ENCODE results near the gene RNF149.
"Not testable (repeated sequence)": the region's sequence is repeated elsewhere in the genome, so short reads cannot be mapped to it uniquely, and the experiment has no call there.

The RNF149 gene

GRCh38 chr2:101332885-101333766, 24.6 kb upstream of the RNF149 start:
- no peak for DNase-seq

- DNase-seq, result no peak
Measured at GRCh38 chr2:101331202-101331601, 22.7 kb upstream of the RNF149 start.

DNA sequence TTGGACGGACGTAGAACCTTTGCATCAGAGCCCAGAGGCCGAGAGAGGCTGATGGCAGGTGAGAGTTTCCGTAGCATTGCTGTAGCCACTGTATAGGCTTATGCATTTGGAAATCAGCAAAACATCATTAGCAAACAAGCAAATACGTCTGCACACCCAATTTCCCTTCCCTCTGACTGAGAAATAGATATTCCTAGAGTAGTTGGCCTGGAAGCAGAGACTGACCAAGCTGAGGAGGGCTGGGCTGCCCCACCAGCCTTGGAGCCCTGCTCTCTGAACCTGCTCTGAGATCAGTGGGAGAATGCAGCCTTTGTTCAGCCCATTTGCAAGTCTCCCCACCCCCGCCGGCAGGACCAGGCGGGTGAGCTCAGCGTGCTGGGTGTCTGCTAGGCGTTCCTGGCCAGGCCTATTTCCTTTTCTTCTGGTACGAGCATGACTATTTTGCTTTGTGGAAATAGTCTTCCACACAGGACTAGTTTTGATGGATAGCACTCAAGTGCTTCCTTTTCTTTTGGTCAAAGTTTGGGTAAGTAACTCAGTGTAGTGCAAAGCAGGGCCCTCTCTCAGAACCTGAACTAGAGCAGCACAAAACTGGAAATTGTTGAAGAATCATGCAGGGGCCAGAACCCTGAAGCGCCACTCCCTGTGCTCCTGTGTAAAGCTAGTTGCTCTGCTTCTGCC, 21.9 kb upstream of the RNF149 start:
- DNase-seq, result peak in 43 of 56 donors; percentile 14 to 81 (median 52)

DNA sequence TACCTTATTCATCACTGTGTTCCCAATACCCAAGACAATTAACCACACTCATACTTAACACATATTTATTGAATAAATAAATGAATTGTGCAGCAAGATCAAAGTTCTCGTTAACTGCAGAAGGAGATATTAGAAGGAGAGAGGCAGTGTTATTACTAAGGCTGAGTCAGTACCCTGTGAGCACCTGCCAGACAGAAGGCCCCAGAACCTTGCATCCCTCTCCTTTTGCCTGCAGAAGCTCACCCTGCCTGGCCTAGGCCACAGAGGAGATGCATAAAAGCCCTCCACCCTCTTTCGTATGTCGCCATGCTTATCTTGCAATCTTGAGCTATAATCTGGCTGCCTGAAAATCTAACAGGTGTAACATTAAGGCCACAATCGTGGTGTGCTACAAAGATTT, 20.5 kb upstream of the RNF149 start:
- no peak for DNase-seq

DNA sequence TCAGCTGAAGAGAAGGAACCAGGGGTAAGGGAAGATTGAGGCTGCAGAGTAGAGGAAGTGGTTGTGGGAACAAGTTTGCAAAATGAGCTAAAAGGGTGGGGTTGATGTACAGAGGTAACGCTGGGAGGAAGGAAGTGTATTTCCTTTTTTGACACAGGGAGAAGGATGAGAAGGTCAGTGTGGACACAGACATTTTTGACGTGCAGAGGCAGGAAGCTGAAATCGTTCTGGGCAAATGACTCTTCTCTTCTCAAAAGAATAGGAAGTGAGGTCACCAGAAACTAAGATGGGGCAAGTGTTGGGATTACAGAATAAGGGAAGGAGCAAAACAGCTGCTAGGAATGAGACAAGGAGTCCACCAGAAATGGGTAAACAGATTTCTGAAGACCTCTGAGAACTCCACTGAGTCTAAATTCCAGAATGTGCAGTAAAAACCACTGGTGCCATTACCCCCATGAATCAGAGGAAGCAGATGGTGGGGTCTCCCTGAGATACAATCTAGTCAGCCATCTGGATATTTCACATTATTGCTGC, 20.0 kb upstream of the RNF149 start:
- DNase-seq, result peak in 2 of 56 donors; percentile 17 to 36

- DNase-seq, result no peak
Measured at GRCh38 chr2:101327863-101328394, 19.4 kb upstream of the RNF149 start.

DNA sequence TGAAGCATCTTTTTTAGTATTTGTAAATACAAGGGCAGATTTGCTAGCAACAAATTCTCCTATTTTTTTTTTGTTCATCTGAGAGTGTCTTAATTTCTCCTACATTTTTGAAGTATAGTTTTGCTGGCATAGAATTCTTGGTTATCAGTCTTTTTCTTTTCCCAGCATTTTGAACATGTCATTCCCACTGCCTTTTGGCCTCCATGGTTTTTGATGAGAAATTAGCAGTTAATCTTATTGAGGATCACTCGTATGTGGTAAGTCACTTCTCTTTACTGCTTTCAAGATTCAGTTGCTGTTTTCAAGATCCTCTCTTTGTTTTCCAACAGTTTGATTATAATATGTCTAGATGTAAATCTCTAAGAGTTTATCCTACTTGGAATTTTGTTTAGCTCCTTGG, 16.9 kb upstream of the RNF149 start:
- no peak for DNase-seq

DNA sequence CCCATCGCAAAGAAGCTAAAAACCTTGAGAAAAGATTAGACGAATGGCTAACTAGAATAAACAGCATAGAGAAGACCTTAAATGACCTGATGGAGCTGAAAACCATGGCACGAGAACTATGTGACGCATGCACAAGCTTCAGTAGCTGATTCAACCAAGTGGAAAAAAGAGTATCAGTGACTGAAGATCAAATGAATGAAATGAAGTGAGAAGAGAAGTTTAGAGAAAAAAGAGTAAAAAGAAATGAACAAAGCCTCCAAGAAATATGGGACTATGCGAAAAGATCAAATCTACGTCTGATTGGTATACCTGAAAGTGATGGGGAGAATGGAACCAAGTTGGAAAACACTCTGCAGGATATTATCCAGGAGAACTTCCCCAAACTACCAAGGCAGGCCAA, 8.1 kb upstream of the RNF149 start:
- DNase-seq, result not testable (repeated sequence)

DNA sequence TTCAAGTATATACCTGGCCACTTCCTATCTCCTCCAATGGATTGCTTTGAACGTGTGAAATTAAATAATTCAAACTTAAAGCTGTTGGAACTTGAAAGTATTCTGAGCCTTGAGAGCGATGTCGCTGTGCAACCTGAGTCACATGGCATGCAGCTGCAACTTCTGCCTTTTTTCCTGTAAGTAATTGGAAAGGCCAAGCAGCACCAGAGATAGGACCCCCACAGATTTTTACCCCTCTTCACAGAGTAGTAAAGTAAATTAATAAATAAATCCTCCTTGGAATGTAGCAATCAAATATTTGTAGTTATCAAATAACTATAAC, 3.2 kb upstream of the RNF149 start:
- DNase-seq, result no peak

- DNase-seq, result no peak
Measured at GRCh38 chr2:101310834-101311695, 2.6 kb upstream of the RNF149 start.

DNA sequence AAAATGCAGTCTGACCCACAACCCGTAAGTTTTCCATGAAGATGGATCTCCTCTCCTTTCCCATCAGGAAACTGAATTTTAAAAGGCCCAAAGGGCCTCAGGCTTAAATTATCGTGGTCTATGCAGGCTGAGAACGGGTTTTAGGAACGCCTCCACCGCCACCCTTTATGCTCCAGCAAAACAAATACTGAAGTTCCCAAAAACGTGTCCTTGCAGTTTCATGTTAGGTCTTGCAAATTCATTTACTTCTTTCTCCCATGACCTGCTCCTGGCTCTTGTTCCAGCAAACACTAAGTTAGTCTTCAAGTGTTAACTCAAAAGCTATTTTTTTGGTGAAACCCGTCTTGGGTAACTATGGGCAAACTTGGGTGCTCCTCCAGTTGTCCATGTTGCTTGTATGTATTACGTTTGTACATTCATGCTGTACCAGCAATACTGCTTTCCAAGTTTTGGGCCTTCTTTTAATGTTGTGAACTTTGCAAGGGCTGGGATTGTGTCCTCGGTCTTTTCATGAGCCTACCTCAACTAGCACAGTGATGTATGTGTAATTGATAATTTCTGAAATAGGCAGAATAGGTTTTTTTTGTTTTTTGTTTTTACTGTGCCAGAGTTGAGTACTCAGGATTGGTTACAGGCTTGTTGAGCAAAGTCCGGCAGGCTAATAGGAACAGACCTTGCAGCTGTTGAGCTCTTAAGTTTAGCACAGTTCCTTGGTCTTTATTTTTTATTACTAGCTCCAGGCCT, 1.8 kb upstream of the RNF149 start:
- DNase-seq, result no peak

GRCh38 chr2:101307950-101308431, 510 bp downstream of the RNF149 start:
- DNase-seq, result peak in 3 of 56 donors; percentile 35 to 59 (median 57)

- DNase-seq, result no peak
Measured at GRCh38 chr2:101307503-101307902, 998 bp downstream of the RNF149 start.

- no peak for DNase-seq
Measured at GRCh38 chr2:101306410-101306809, 2.1 kb downstream of the RNF149 start.

GRCh38 chr2:101305492-101306078, 2.9 kb downstream of the RNF149 start:
- no peak for DNase-seq

DNA sequence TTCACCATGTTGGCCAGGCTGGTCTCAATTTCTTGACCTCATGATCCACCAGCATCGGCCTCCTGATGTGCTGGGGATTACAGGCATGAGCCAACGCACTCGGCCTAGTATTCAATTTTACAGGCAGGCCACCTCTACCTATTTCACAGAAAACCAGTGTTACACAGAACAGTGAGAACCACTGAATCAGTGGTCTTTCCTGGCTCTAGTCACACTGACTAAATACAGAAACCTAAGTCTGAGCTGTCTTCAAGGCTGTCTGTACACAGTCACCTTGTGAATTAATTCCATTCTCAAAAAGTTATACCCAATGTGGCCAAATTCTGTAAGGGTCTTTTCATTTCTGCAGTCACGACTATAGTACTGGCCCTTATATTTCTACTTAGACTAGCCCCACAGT, 3.5 kb downstream of the RNF149 start:
- no peak for DNase-seq

GRCh38 chr2:101303688-101304087, 4.8 kb downstream of the RNF149 start:
- DNase-seq, result no peak

DNA sequence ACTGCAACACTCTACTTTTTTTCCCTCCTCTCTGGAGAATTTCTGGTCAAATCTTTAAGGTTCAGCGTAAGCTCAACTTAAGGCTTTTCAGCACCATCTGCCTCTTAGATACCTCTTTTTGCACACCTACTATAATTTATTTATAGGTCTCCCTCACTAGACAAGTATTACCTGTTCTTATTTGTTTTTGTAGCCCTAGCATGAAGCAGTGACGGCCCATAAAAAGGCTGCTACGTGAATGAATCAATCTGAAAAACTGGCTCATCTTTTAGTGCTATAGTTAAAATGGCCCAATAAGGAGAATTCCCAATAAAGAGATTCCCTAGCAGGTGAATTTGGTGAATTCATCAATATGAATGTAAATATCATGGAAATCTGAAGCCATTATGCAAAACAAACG, 6.5 kb downstream of the RNF149 start:
- no peak for DNase-seq

GRCh38 chr2:101300836-101301235, 7.7 kb downstream of the RNF149 start:
- DNase-seq, result no peak

DNA sequence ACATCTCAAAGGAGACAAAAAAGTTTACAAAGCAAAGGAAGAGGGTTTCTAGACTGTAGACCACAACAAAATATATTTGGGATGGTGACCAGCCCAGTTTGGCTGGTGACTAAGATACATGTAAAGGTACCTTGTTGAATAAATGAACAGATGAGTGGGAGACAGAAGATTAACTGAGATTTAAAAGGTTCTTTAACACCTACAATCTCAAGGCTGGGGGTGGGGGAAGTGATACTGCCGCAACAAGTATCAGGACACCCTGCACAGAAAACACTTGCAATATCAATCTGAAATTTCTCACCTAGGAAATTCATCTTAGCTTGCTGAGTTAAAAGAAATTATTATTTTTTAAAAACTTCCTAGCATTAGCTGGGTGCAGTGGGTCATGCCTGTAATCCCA, 8.3 kb downstream of the RNF149 start:
- DNase-seq, result no peak

Measured in amygdala (tissue), 56 donors.